Astrocyte of the spinal cord (primary cell): Measurements from ENCODE around the gene IFRD2.

Experiments
- DNase-seq: peaks from one replicate; pipeline ENCODE4 v3.0.0; 2011; ENCODE audit warnings: low read depth, low spot score
- H3K4me3 ChIP-seq: 2 replicates; pipeline ENCODE4 v1.5.1; 2011; ENCODE audit warnings: low read depth, mild to moderate bottlenecking, low read length, moderate library complexity
- CTCF ChIP-seq: IDR thresholded peaks from 2 replicates; pipeline ENCODE4 v1.5.1; 2012; ENCODE audit warnings: low read depth, mild to moderate bottlenecking, low read length, inconsistent platforms
- in situ Hi-C: cut with HindIII; loops from 2 replicates; pipeline ENCODE4 v1.10.0; 2017; ENCODE audit warnings: low sequenced_read_pairs

The IFRD2 gene

GRCh38 chr3:50319894-50320625 lies 27.8 kb upstream of the IFRD2 start:
- peak overlapping the region; percentile 70 for H3K4me3 ChIP-seq
- no peak for TF ChIP-seq CTCF
- in situ Hi-C loops: no loop called here
- DNase-seq: no peak

GRCh38 chr3:50319181-50319893 lies 27.1 kb upstream of the IFRD2 start:
- DNase-seq: no peak
- in situ Hi-C loops: no loop called here
- no peak for TF ChIP-seq CTCF
- H3K4me3 ChIP-seq: no peak overlapping the region

GRCh38 chr3:50318615-50319014 lies 26.4 kb upstream of the IFRD2 start:
- in situ Hi-C loops: no loop called here
- H3K4me3 ChIP-seq: no peak overlapping the region
- no peak for TF ChIP-seq CTCF
- no peak for DNase-seq

- no peak for TF ChIP-seq CTCF
- H3K4me3 ChIP-seq: no peak overlapping the region
- DNase-seq: no peak
- in situ Hi-C loops: no loop called here
These were observed 25.9 kb upstream of the IFRD2 start for GRCh38 chr3:50318163-50318562.

- in situ Hi-C loops: no loop called here
- DNase-seq: no peak
- no peak for TF ChIP-seq CTCF
- H3K4me3 ChIP-seq: no peak overlapping the region
These were observed 25.1 kb upstream of the IFRD2 start for GRCh38 chr3:50317300-50317699.

- in situ Hi-C loops: no loop called here
- no peak for TF ChIP-seq CTCF
- DNase-seq: peak; percentile 62
- no peak overlapping the region for H3K4me3 ChIP-seq
These were observed 24.5 kb upstream of the IFRD2 start for GRCh38 chr3:50316657-50317242.
